HG02970 (cell line): ENCODE data around the gene PHC2.

Experiments
- ATAC-seq: cut with Tn5 transposase; IDR thresholded peaks from one replicate; pipeline ENCODE4 v1.9.1; 2021; ENCODE audit warnings: mild to moderate bottlenecking, moderate library complexity, moderate number of reproducible peaks; ENCODE audit not compliant: unreplicated experiment, low FRiP score

PHC2 gene

GRCh38 chr1:33424610-33425009 lies 6.3 kb downstream of the PHC2 start:
- ATAC-seq, result no peak

GRCh38 chr1:33424205-33424604 lies 6.7 kb downstream of the PHC2 start:
- no peak for ATAC-seq

- ATAC-seq, result no peak
Measured at GRCh38 chr1:33420870-33421775, 9.8 kb downstream of the PHC2 start.

GRCh38 chr1:33418811-33419210 lies 12.1 kb downstream of the PHC2 start:
- ATAC-seq, result no peak

- no peak for ATAC-seq
Measured at GRCh38 chr1:33414879-33415278, 16.0 kb downstream of the PHC2 start.

- ATAC-seq, result no peak
Measured at GRCh38 chr1:33410091-33410701, 20.7 kb downstream of the PHC2 start.

- ATAC-seq, result no peak
Measured at GRCh38 chr1:33408093-33408436, 22.8 kb downstream of the PHC2 start.

GRCh38 chr1:33407352-33408092 lies 23.4 kb downstream of the PHC2 start:
- no peak for ATAC-seq

- no peak for ATAC-seq
Measured at GRCh38 chr1:33402206-33402605, 28.7 kb downstream of the PHC2 start.

GRCh38 chr1:33401471-33401870 lies 29.4 kb downstream of the PHC2 start:
- ATAC-seq, result no peak

- no peak for ATAC-seq
Measured at GRCh38 chr1:33400153-33400911, 30.6 kb downstream of the PHC2 start.

GRCh38 chr1:33399375-33399774 lies 31.5 kb downstream of the PHC2 start:
- no peak for ATAC-seq

- ATAC-seq, result no peak
Measured at GRCh38 chr1:33397994-33398393, 32.9 kb downstream of the PHC2 start.

- no peak for ATAC-seq
Measured at GRCh38 chr1:33397125-33397506, 33.8 kb downstream of the PHC2 start.

GRCh38 chr1:33396188-33397124 lies 34.4 kb downstream of the PHC2 start:
- no peak for ATAC-seq

GRCh38 chr1:33394770-33395169 lies 36.1 kb downstream of the PHC2 start:
- ATAC-seq, result no peak

GRCh38 chr1:33393991-33394390 lies 36.9 kb downstream of the PHC2 start:
- ATAC-seq, result no peak

GRCh38 chr1:33393524-33393923 lies 37.4 kb downstream of the PHC2 start:
- ATAC-seq, result no peak

GRCh38 chr1:33392639-33393038 lies 38.3 kb downstream of the PHC2 start:
- no peak for ATAC-seq

- ATAC-seq, result no peak
Measured at GRCh38 chr1:33392206-33392605, 38.7 kb downstream of the PHC2 start.
